Measurements from ENCODE around the gene AQP3. TPM values are rescaled to one million over a fixed set of nuclear protein-coding genes. Genes with fewer than 3 reads are reported as not detected.
"Not testable (repeated sequence)": the region's sequence is repeated elsewhere in the genome, so short reads cannot be mapped to it uniquely, and the experiment has no call there.

The AQP3 gene
- total and polyA plus RNA-seq, 9 of the 15 experiments (the other 6 are each of a cell fraction or from before 2014, with no cell fraction given): 4.2 to 31.5 (median 17.6) TPM

DNA sequence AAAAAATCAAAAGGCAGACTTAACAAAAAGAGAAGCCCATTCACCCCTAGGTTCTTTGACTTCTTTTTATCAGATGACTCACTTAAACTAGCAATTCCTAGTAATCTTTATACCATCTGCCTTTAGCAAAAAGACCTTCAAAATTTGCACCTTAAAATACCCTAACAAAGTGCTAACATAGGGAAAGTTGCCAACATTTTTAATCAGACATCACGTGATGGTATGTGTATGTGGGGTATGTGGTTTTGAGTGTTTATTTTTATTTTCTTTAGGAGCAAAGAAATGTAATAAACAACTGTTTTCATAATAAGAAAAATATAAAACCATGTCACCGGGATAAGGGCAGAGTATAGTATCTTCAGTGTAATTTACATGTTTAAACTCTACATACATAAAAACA is 46.4 kb upstream of the AQP3 start (continued):
- TF ChIP-seq ARID1B (IDR thresholded peaks at IDR 0.05): peak; percentile 46; the same call in 1 of the 2 replicates

DNA sequence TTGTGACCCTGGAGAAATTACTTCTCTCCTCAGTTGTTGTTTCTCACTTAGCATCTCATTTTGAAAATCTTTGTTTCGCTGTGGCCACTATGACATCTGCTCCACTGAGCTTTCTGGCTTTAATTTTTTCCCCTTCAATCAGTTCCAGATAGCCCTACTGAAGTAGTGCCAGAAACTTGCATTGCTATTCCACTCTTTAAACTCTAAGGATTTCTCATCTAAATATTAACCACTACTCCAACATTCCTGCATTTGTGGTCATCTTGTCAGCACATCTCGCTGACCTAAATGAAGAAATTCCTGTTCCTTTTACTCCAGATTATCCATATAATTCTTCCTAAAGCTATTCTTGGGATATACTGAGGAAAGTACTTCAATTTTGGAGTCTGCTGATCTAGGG is 41.7 kb upstream of the AQP3 start:
- no TSS peak for BruUV-seq (replicated peaks)
- Histone ChIP-seq H3K9me1 (ENCODE audit: control insufficient read depth, insufficient read depth, low read length) (no peaks in the 10 kb centered on the region), H3K9me3 (replicated peaks; ENCODE audit: control insufficient read depth, insufficient read depth, low read depth, low read length) (no peaks in the 10 kb centered on the region), H3K27ac (ENCODE audit: extremely low read depth, low read depth, low read length) (no peak overlapping the region), H3K4me3 (no peak overlapping the region), H3K36me3 (ENCODE audit: control insufficient read depth, insufficient read depth, low read length) (no peaks in the 10 kb centered on the region), H3K79me2 (ENCODE audit: control insufficient read depth, insufficient read depth, low read length) (no peaks in the 10 kb centered on the region), H3K27me3 (ENCODE audit: control insufficient read depth in 2 of 2, insufficient read depth in 2 of 2, low read length in 2 of 2) (no peaks in the 10 kb centered on the region), H3K4me1 (replicated peaks in 1 of 2; ENCODE audit: control insufficient read depth in 2 of 2, insufficient read depth in 2 of 2, low read length in 2 of 2) (peaks cover under 1 to 2% of the 10 kb centered on the region in 2 experiments; a peak in 1 of 5 replicates), H4K20me1 (replicated peaks; ENCODE audit: control insufficient read depth, insufficient read depth, low read length) (no peaks in the 10 kb centered on the region), H3K9ac (ENCODE audit: insufficient read depth in 1 of 2, low read depth in 2 of 2, low read length in 2 of 2) (no peak overlapping the region), H2AFZ (ENCODE audit: low read depth, low read length) (no peak overlapping the region), H3K4me2 (ENCODE audit: insufficient read depth, low read length) (no peak overlapping the region)
- ATAC-seq (no peak), FAIRE-seq (no peak), DNase-seq (ENCODE audit: extremely low read depth in 1 of 4, low spot score in 3 of 4) (no peak)
- 44% methylated on average over 2 of the region's 2 CpGs for WGBS (ENCODE audit: insufficient coverage, low coverage, missing lambda C conversion rate)
- CTCF ChIA-PET (ENCODE audit: low intra/inter-chr PET ratio): no interaction called here
- in situ Hi-C loops (cut with MboI): no loop called here
- no peak for TF ChIP-seq PHF20 (IDR thresholded peaks at IDR 0.05; ENCODE audit: partially characterized antibody)
- no peak for TF ChIP-seq NR2C1 (IDR thresholded peaks at IDR 0.05)
- no peak for TF ChIP-seq NR2C1 (tag; IDR thresholded peaks at IDR 0.05)
- no peak for TF ChIP-seq MEF2A (IDR thresholded peaks at IDR 0.05; ENCODE audit: control insufficient read depth, low read depth, low read length)
- TF ChIP-seq PTRF (tag; IDR thresholded peaks at IDR 0.05): no peak
- no peak for TF ChIP-seq SMARCC2 (IDR thresholded peaks at IDR 0.05; ENCODE audit: low read depth)
- TF ChIP-seq ERF (CRISPR knock-in tag; IDR thresholded peaks at IDR 0.05): no peak
- TF ChIP-seq GABPA (tag; conservative IDR thresholded peaks at IDR 0.05; ENCODE audit: low read depth): no peak
- no peak for TF ChIP-seq MCM7 (IDR thresholded peaks at IDR 0.05)
- no peak for TF ChIP-seq TOE1 (IDR thresholded peaks at IDR 0.05; ENCODE audit: borderline replicate concordance)
- no peak for TF ChIP-seq TOE1 (CRISPR knock-in tag; IDR thresholded peaks at IDR 0.05; ENCODE audit: borderline replicate concordance, low read depth)
- no peak for TF ChIP-seq SIN3B (IDR thresholded peaks at IDR 0.05; ENCODE audit: low read depth)
- no peak for TF ChIP-seq HDGF (IDR thresholded peaks at IDR 0.05)
- no peak for TF ChIP-seq TFAP4 (CRISPR knock-in tag; IDR thresholded peaks at IDR 0.05; ENCODE audit: borderline replicate concordance)
- TF ChIP-seq IFI16 (CRISPR knock-in tag; IDR thresholded peaks at IDR 0.05): no peak
- POLR2A ChIA-PET: no interaction called here
- intact Hi-C loops (cut with micrococcal nuclease): no loop called here

DNA sequence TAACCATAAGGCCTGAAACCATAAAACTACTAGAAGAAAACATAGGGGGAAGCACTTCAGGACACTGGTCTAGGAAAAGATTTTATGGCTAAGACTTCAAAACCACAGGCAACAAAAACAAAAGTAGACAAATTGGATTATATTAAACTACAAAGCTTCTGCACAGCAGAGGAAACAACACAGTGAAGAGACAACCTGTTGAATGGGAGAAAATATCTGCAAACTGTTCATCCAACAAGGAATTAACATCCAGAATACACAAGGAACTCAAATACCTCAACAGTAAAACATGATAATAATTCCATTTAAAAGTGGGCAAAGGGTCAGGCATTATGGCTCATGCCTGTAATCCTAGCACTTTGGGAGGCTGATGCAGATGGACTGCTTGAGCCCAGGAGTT is 37.9 kb upstream of the AQP3 start:
- BruUV-seq (replicated peaks); H2AFZ ChIP-seq (ENCODE audit: low read depth, low read length); H4K20me1 ChIP-seq (replicated peaks; ENCODE audit: control insufficient read depth, insufficient read depth, low read length); H3K27me3 ChIP-seq (ENCODE audit: control insufficient read depth in 2 of 2, insufficient read depth in 2 of 2, low read length in 2 of 2); ATAC-seq; DNase-seq (ENCODE audit: extremely low read depth in 1 of 4, low spot score in 3 of 4); CTCF ChIA-PET (ENCODE audit: low intra/inter-chr PET ratio); H3K9ac ChIP-seq (ENCODE audit: insufficient read depth in 1 of 2, low read depth in 2 of 2, low read length in 2 of 2); H3K36me3 ChIP-seq (ENCODE audit: control insufficient read depth, insufficient read depth, low read length); H3K27ac ChIP-seq (ENCODE audit: extremely low read depth, low read depth, low read length); in situ Hi-C loops (cut with MboI); intact Hi-C loops (cut with micrococcal nuclease); H3K9me1 ChIP-seq (ENCODE audit: control insufficient read depth, insufficient read depth, low read length); H3K9me3 ChIP-seq (replicated peaks; ENCODE audit: control insufficient read depth, insufficient read depth, low read depth, low read length); H3K79me2 ChIP-seq (ENCODE audit: control insufficient read depth, insufficient read depth, low read length); POLR2A ChIA-PET; H3K4me1 ChIP-seq (replicated peaks in 1 of 2; ENCODE audit: control insufficient read depth in 2 of 2, insufficient read depth in 2 of 2, low read length in 2 of 2); FAIRE-seq; H3K4me2 ChIP-seq (ENCODE audit: insufficient read depth, low read length); H3K4me3 ChIP-seq: not testable (repeated sequence)

All from K562 (cell line).